ENCODE data around the gene UTP14C.
"Not testable (repeated sequence)": the region's sequence is repeated elsewhere in the genome, so short reads cannot be mapped to it uniquely, and the experiment has no call there.

The UTP14C gene

DNA sequence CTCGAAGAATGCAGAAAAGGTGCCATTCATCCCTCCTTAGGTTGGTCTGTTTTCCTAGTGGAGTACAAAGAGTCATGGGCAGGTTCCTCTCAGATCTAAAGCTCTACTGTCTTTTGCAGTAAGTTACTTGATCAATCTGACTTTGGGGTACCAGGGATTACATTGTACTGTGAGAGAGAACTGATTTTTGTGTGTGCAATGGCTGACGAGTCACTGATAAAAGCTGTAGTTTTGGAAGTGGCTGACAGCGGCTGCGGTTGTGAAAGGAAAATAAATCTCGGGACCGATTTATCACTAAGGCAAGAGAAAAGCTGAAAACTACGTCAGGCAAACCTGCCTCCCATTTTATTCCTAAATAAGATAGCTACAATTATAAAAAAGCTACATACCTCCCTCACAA lies 26.9 kb downstream of the UTP14C start:
- DNase-seq = no peak

DNA sequence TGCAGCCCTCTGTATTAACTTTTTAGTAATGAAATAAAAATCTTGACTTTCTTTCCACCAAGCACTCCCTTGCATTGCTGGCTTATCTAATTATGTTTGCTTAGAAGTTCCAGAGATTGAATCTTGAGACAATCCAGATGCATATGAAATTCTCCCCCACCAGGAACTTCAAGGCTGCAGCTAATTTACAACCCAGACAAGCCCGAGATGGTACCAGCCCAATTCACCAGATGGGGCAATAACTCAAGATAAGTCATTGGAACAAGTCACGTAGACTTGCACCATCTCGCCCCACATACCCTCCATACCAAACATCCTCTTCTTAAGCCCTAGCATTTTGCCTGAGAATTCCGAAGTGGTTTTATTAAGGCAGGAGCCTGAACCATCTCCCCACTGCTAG lies 29.0 kb downstream of the UTP14C start:
- no peak for DNase-seq

GRCh38 chr13:52061064-52061463 lies 36.6 kb downstream of the UTP14C start:
- DNase-seq = not testable (repeated sequence)

DNA sequence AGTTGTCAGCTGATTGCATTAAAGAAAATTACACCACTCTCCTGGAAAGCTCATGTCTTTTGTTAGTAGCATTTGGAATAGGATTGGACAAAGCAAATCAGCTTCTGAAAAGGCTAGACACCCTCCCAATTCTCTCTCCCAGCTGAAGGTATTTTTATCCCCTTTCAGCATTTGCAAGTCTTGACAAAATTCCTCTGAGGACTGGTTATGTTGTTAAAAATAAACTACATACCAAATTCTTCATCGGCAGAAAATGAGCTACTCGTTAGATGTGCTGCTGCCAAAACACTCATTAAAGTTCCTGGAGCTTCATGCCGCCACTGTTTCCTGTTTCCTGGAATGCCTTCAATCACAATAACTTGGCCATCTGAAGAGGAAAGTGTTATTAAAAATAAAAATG lies 37.1 kb downstream of the UTP14C start:
- no peak for DNase-seq

GRCh38 chr13:52067237-52067636 lies 42.7 kb downstream of the UTP14C start:
- no peak for DNase-seq

- DNase-seq = no peak
Measured at GRCh38 chr13:52070929-52071523, 46.5 kb downstream of the UTP14C start.
